ENCODE results near the gene LRRC25. TPM values are rescaled to one million over a fixed set of nuclear protein-coding genes. Genes with fewer than 3 reads are reported as not detected.
A peak's percentile ranks its signal among the peaks of the same experiment; 100 is the strongest.
"Not testable (repeated sequence)": the region's sequence is repeated elsewhere in the genome, so short reads cannot be mapped to it uniquely, and the experiment has no call there.

The LRRC25 gene
- total and polyA plus RNA-seq, 3 experiments from 2014 or later: 0.26 to 0.31 TPM; not detected in 1

- Histone ChIP-seq H3K36me3 (ENCODE audit: insufficient read depth, low read length) (no peaks in the 10 kb centered on the region), H3K27me3 (ENCODE audit: insufficient read depth, low read length, poor library complexity, severe bottlenecking) (no peaks in the 10 kb centered on the region), H3K4me1 (ENCODE audit: insufficient read depth, low read length) (no peaks in the 10 kb centered on the region), H3K9me3 (ENCODE audit: low read length) (no peaks in the 10 kb centered on the region), H3K27ac (ENCODE audit: low read depth, low read length) (peak overlapping the region; percentile 67), H3K4me3 (ENCODE audit: low read length) (no peak overlapping the region)
- ChIA-PET POLR2A (no interaction called here), CTCF (interaction anchor here (0.8 to 1.5 kb wide), 3 partner anchors 8 to 84 kb away, joined by 3 to 4 read pairs (median 3); no protein-coding TSS in a partner anchor)
- Mint-ChIP-seq H3K4me1 (no peaks in the 10 kb centered on the region), H3K36me3 (peaks cover 14 to 71% (median 15%) of the 10 kb centered on the region in 3 donors), H3K27ac (no peak overlapping the region), H3K9me3 (no peaks in the 10 kb centered on the region), H3K4me3 (no peak overlapping the region), H3K27me3 (peaks cover 0 to 1% of the 10 kb centered on the region in 2 donors)
- DNase-seq: no peak
These were observed 34.4 kb downstream of the LRRC25 start for GRCh38 chr19:18362934-18363542.

GRCh38 chr19:18361646-18362045 is 35.8 kb downstream of the LRRC25 start:
- H3K9me3 Mint-ChIP-seq: peaks cover 0 to 4% (median 0%) of the 10 kb centered on the region in 5 donors
- no peaks in the 10 kb centered on the region for H3K9me3 ChIP-seq (ENCODE audit: low read length)
- H3K27me3 ChIP-seq (ENCODE audit: insufficient read depth, low read length, poor library complexity, severe bottlenecking): no peaks in the 10 kb centered on the region
- H3K4me3 ChIP-seq (ENCODE audit: low read length): no peak overlapping the region
- no peak for DNase-seq
- peaks cover 0 to 1% of the 10 kb centered on the region in 2 donors for H3K27me3 Mint-ChIP-seq
- no peaks in the 10 kb centered on the region for H3K4me1 ChIP-seq (ENCODE audit: insufficient read depth, low read length)
- H3K36me3 Mint-ChIP-seq: peaks cover 15 to 78% (median 21%) of the 10 kb centered on the region in 3 donors
- peaks cover 12% of the 10 kb centered on the region for H3K36me3 ChIP-seq (ENCODE audit: insufficient read depth, low read length)
- ChIA-PET POLR2A (no interaction called here), CTCF (interaction anchor here (1.0 to 1.3 kb wide), 2 partner anchors 27 to 82 kb away, joined by 3 to 4 read pairs; no protein-coding TSS in a partner anchor)
- H3K27ac Mint-ChIP-seq: no peak overlapping the region
- H3K27ac ChIP-seq (ENCODE audit: low read depth, low read length): no peak overlapping the region
- H3K4me1 Mint-ChIP-seq: no peaks in the 10 kb centered on the region
- H3K4me3 Mint-ChIP-seq: no peak overlapping the region

GRCh38 chr19:18357041-18357440 is 40.4 kb downstream of the LRRC25 start:
- POLR2A ChIA-PET: no interaction called here
- CTCF ChIA-PET: interaction anchor here (1.2 to 2.1 kb wide), 2 partner anchors 32 to 53 kb away, joined by 3 to 11 read pairs; no protein-coding TSS in a partner anchor

GRCh38 chr19:18354743-18355142 is 42.7 kb downstream of the LRRC25 start:
- H3K4me1 Mint-ChIP-seq; POLR2A ChIA-PET; H3K4me1 ChIP-seq (ENCODE audit: insufficient read depth, low read length); H3K4me3 Mint-ChIP-seq; H3K4me3 ChIP-seq (ENCODE audit: low read length); DNase-seq; H3K27me3 ChIP-seq (ENCODE audit: insufficient read depth, low read length, poor library complexity, severe bottlenecking); H3K9me3 ChIP-seq (ENCODE audit: low read length); H3K27me3 Mint-ChIP-seq; H3K27ac ChIP-seq (ENCODE audit: low read depth, low read length); H3K27ac Mint-ChIP-seq; H3K9me3 Mint-ChIP-seq: not testable (repeated sequence)
- CTCF ChIA-PET: interaction anchor here (1.2 kb wide), 1 partner anchor 9 kb away, joined by 3 read pairs; no protein-coding TSS in a partner anchor
- peaks cover 19% of the 10 kb centered on the region for H3K36me3 ChIP-seq (ENCODE audit: insufficient read depth, low read length)
- H3K36me3 Mint-ChIP-seq: peaks cover 15 to 69% (median 16%) of the 10 kb centered on the region in 3 donors

More at GRCh38 chr19:18357041-18357440, 40.4 kb downstream of the LRRC25 start:
- H3K36me3 Mint-ChIP-seq: peaks cover 14 to 67% (median 17%) of the 10 kb centered on the region in 3 donors
- no peak overlapping the region for H3K4me3 Mint-ChIP-seq
- H3K4me3 ChIP-seq (ENCODE audit: low read length): no peak overlapping the region
- no peaks in the 10 kb centered on the region for H3K27me3 ChIP-seq (ENCODE audit: insufficient read depth, low read length, poor library complexity, severe bottlenecking)
- no peaks in the 10 kb centered on the region for H3K4me1 ChIP-seq (ENCODE audit: insufficient read depth, low read length)
- H3K9me3 Mint-ChIP-seq: peaks cover 0 to 4% (median 0%) of the 10 kb centered on the region in 5 donors
- no peak for DNase-seq
- no peaks in the 10 kb centered on the region for H3K4me1 Mint-ChIP-seq
- H3K9me3 ChIP-seq (ENCODE audit: low read length): no peaks in the 10 kb centered on the region
- H3K27ac ChIP-seq (ENCODE audit: low read depth, low read length): no peak overlapping the region
- H3K36me3 ChIP-seq (ENCODE audit: insufficient read depth, low read length): peaks cover 19% of the 10 kb centered on the region
- H3K27ac Mint-ChIP-seq: peak overlapping the region in 1 of 8 donors; percentile 33
- H3K27me3 Mint-ChIP-seq: peaks cover 0 to 1% of the 10 kb centered on the region in 2 donors

GRCh38 chr19:18353378-18354005 is 43.9 kb downstream of the LRRC25 start:
- POLR2A ChIA-PET: no interaction called here
- no peak overlapping the region for H3K4me3 ChIP-seq (ENCODE audit: low read length)
- no peaks in the 10 kb centered on the region for H3K27me3 Mint-ChIP-seq

GRCh38 chr19:18351544-18351943 is 45.9 kb downstream of the LRRC25 start:
- Mint-ChIP-seq H3K36me3 (peaks cover 8 to 59% (median 10%) of the 10 kb centered on the region in 3 donors), H3K4me1 (peaks cover 3 to 6% (median 5%) of the 10 kb centered on the region in 3 donors), H3K9me3 (no peaks in the 10 kb centered on the region), H3K4me3 (no peak overlapping the region), H3K27ac (no peak overlapping the region), H3K27me3 (no peaks in the 10 kb centered on the region)
- Histone ChIP-seq H3K4me1 (ENCODE audit: insufficient read depth, low read length) (no peaks in the 10 kb centered on the region), H3K36me3 (ENCODE audit: insufficient read depth, low read length) (peaks cover 7% of the 10 kb centered on the region), H3K27ac (ENCODE audit: low read depth, low read length) (no peak overlapping the region), H3K27me3 (ENCODE audit: insufficient read depth, low read length, poor library complexity, severe bottlenecking) (no peaks in the 10 kb centered on the region), H3K4me3 (ENCODE audit: low read length) (no peak overlapping the region), H3K9me3 (ENCODE audit: low read length) (no peaks in the 10 kb centered on the region)
- POLR2A ChIA-PET: interaction anchor here (0.7 kb wide), 1 partner anchor 159 kb away, joined by 8 read pairs; the partner anchor contains the start of gene MPV17L2
- CTCF ChIA-PET: no interaction called here
- no peak for DNase-seq

More at GRCh38 chr19:18353378-18354005, 43.9 kb downstream of the LRRC25 start:
- DNase-seq: no peak
- no peak overlapping the region for H3K4me3 Mint-ChIP-seq
- peaks cover 0 to 3% (median 0%) of the 10 kb centered on the region in 3 donors for H3K4me1 Mint-ChIP-seq
- peaks cover 10 to 63% (median 14%) of the 10 kb centered on the region in 3 donors for H3K36me3 Mint-ChIP-seq
- Histone ChIP-seq H3K27ac (ENCODE audit: low read depth, low read length) (no peak overlapping the region), H3K9me3 (ENCODE audit: low read length) (no peaks in the 10 kb centered on the region), H3K4me1 (ENCODE audit: insufficient read depth, low read length) (no peaks in the 10 kb centered on the region), H3K36me3 (ENCODE audit: insufficient read depth, low read length) (peaks cover 19% of the 10 kb centered on the region), H3K27me3 (ENCODE audit: insufficient read depth, low read length, poor library complexity, severe bottlenecking) (no peaks in the 10 kb centered on the region)
- peaks cover 0 to 4% (median 0%) of the 10 kb centered on the region in 5 donors for H3K9me3 Mint-ChIP-seq
- CTCF ChIA-PET: no interaction called here
- H3K27ac Mint-ChIP-seq: peak overlapping the region in 1 of 8 donors; percentile 63

- H3K9me3 ChIP-seq (ENCODE audit: low read length): no peaks in the 10 kb centered on the region
- no peak overlapping the region for H3K27ac ChIP-seq (ENCODE audit: low read depth, low read length)
- Mint-ChIP-seq H3K27me3 (no peaks in the 10 kb centered on the region), H3K4me1 (peaks cover 8 to 13% (median 12%) of the 10 kb centered on the region in 3 donors), H3K27ac (no peak overlapping the region), H3K36me3 (peaks cover 7 to 58% (median 10%) of the 10 kb centered on the region in 3 donors), H3K4me3 (no peak overlapping the region), H3K9me3 (no peaks in the 10 kb centered on the region)
- H3K4me1 ChIP-seq (ENCODE audit: insufficient read depth, low read length): no peaks in the 10 kb centered on the region
- CTCF ChIA-PET: interaction anchor here (0.8 to 1.4 kb wide), 2 partner anchors 8 to 72 kb away, joined by 3 read pairs; no protein-coding TSS in a partner anchor
- POLR2A ChIA-PET: no interaction called here
- no peaks in the 10 kb centered on the region for H3K36me3 ChIP-seq (ENCODE audit: insufficient read depth, low read length)
- no peak overlapping the region for H3K4me3 ChIP-seq (ENCODE audit: low read length)
- DNase-seq: no peak
- no peaks in the 10 kb centered on the region for H3K27me3 ChIP-seq (ENCODE audit: insufficient read depth, low read length, poor library complexity, severe bottlenecking)
These were observed 46.9 kb downstream of the LRRC25 start for GRCh38 chr19:18350490-18350889.

All from CD8-positive, alpha-beta memory T cell (primary cell).